Tibial artery (tissue), 4 donors: ENCODE measurements around the gene LCMT1.

ENCODE experiments used
- DNase-seq, 2 donors: peaks; one replicate each; pipeline ENCODE4 v3.0.0-alpha.2; 2019
- H3K27ac ChIP-seq, 2 donors: fragments of 200-600 bp; sonication (generic) in 1 of 2; 1 replicate in 1 of 2; 2 replicates in 1 of 2; pipeline ENCODE4 v1.5.1; 2018 to 2019; ENCODE audit warnings: mild to moderate bottlenecking in 1 of 2
- H3K27me3 ChIP-seq, 2 donors: fragments of 200-600 bp; sonication (generic) in 1 of 2; one replicate each; pipeline versions ENCODE4 v1.5.1 to v1.6.0; 2016 to 2019
- H3K36me3 ChIP-seq, 3 donors: fragments of 200-600 bp; sonication (generic) in 2 of 3; one replicate each; pipeline ENCODE4 v1.5.1; 2016 to 2019; ENCODE audit warnings: mild to moderate bottlenecking in 2 of 3
- H3K4me1 ChIP-seq, 4 donors: fragments of 200-600 bp; sonication (generic) in 2 of 4; 1 replicate in 3 of 4; 2 replicates in 1 of 4; pipeline ENCODE4 v1.5.1; 2016 to 2019
- H3K4me3 ChIP-seq, 2 donors: fragments of 200-600 bp; sonication (generic) in 1 of 2; 1 replicate in 1 of 2; 2 replicates in 1 of 2; pipeline ENCODE4 v1.5.1; 2018 to 2019; ENCODE audit warnings: mild to moderate bottlenecking in 2 of 2
- H3K9me3 ChIP-seq, 3 donors: fragments of 200-600 bp; sonication (generic) in 1 of 3; one replicate each; pipeline ENCODE4 v1.5.1; 2016 to 2019
- CTCF ChIP-seq, 2 experiments: fragments of 200-600 bp in 1 of 2; fragments of 450-650 bp in 1 of 2; IDR thresholded peaks; one replicate each; pipeline ENCODE4 v1.5.1; 2017 to 2019; ENCODE audit warnings: antibody characterized with exemption in 2 of 2, mild to moderate bottlenecking in 1 of 2, moderate library complexity in 1 of 2
- intact Hi-C: fragments of 100-400 bp; cut with DNase I; formaldehyde crosslinking; loops from one replicate; pipeline ENCODE4 v1.15.0; 2023; ENCODE audit warnings: low total_unique reads

LCMT1 gene

GRCh38 chr16:25151996-25152395 lies 40.5 kb downstream of the LCMT1 start:
- no peak for DNase-seq
- H3K36me3 ChIP-seq, result peaks cover 21 to 72% (median 52%) of the 10 kb centered on the region in 3 donors

GRCh38 chr16:25155553-25156460 lies 44.3 kb downstream of the LCMT1 start:
- Histone ChIP-seq H3K4me3 (no peak overlapping the region), H3K27me3 (no peaks in the 10 kb centered on the region), H3K9me3 (no peaks in the 10 kb centered on the region), H3K4me1 (no peaks in the 10 kb centered on the region), H3K36me3 (peaks cover 25 to 86% (median 57%) of the 10 kb centered on the region in 3 donors), H3K27ac (no peak overlapping the region)
- no peak for DNase-seq
- no peak for TF ChIP-seq CTCF (IDR thresholded peaks at IDR 0.05)
- intact Hi-C loops, result no loop called here

More at GRCh38 chr16:25151996-25152395, 40.5 kb downstream of the LCMT1 start:
- Histone ChIP-seq H3K27ac (no peak overlapping the region), H3K4me3 (no peak overlapping the region), H3K4me1 (no peaks in the 10 kb centered on the region), H3K9me3 (no peaks in the 10 kb centered on the region), H3K27me3 (no peaks in the 10 kb centered on the region)
- intact Hi-C loops, result no loop called here
- TF ChIP-seq CTCF (IDR thresholded peaks at IDR 0.05), result no peak

GRCh38 chr16:25157271-25157875 lies 45.8 kb downstream of the LCMT1 start:
- H3K4me3 ChIP-seq, result no peak overlapping the region
- H3K27ac ChIP-seq, result no peak overlapping the region
- intact Hi-C loops, result no loop called here
- H3K36me3 ChIP-seq, result peaks cover 41 to 89% (median 63%) of the 10 kb centered on the region in 3 donors
- H3K27me3 ChIP-seq, result no peaks in the 10 kb centered on the region
- no peak for DNase-seq
- H3K4me1 ChIP-seq, result no peaks in the 10 kb centered on the region
- no peaks in the 10 kb centered on the region for H3K9me3 ChIP-seq
- no peak for TF ChIP-seq CTCF (IDR thresholded peaks at IDR 0.05)

GRCh38 chr16:25158401-25158800 lies 46.9 kb downstream of the LCMT1 start:
- peaks cover 42 to 88% (median 62%) of the 10 kb centered on the region in 3 donors for H3K36me3 ChIP-seq
- H3K27me3 ChIP-seq, result no peaks in the 10 kb centered on the region
- no peak overlapping the region for H3K4me3 ChIP-seq
- TF ChIP-seq CTCF (IDR thresholded peaks at IDR 0.05), result no peak
- H3K27ac ChIP-seq, result no peak overlapping the region
- no peaks in the 10 kb centered on the region for H3K4me1 ChIP-seq
- intact Hi-C loops, result no loop called here
- no peak for DNase-seq
- no peaks in the 10 kb centered on the region for H3K9me3 ChIP-seq

GRCh38 chr16:25161753-25162367 lies 50.3 kb downstream of the LCMT1 start:
- H3K4me1 ChIP-seq, result no peaks in the 10 kb centered on the region
- no peaks in the 10 kb centered on the region for H3K9me3 ChIP-seq
- no peak overlapping the region for H3K27ac ChIP-seq
- no peak for TF ChIP-seq CTCF (IDR thresholded peaks at IDR 0.05)
- no peaks in the 10 kb centered on the region for H3K27me3 ChIP-seq
- no peak for DNase-seq
- H3K4me3 ChIP-seq, result no peak overlapping the region
- intact Hi-C loops, result no loop called here
- peaks cover 55 to 96% (median 75%) of the 10 kb centered on the region in 3 donors for H3K36me3 ChIP-seq
